ENCODE results near the gene MUC5B.

Gene MUC5B

GRCh38 chr11:1270476-1270875, 47.6 kb downstream of the MUC5B start:
- DNase-seq, result no peak

- no peak for DNase-seq
These were observed 48.1 kb downstream of the MUC5B start for GRCh38 chr11:1271002-1271401.

GRCh38 chr11:1271406-1271805, 48.5 kb downstream of the MUC5B start:
- DNase-seq, result no peak

GRCh38 chr11:1271927-1272326, 49.1 kb downstream of the MUC5B start:
- DNase-seq, result no peak

GRCh38 chr11:1272531-1272930, 49.7 kb downstream of the MUC5B start:
- DNase-seq, result no peak

GRCh38 chr11:1274501-1274900, 51.6 kb downstream of the MUC5B start:
- peak in 1 of 3 experiments; percentile 15 for DNase-seq

GRCh38 chr11:1275021-1275420, 52.2 kb downstream of the MUC5B start:
- no peak for DNase-seq

- no peak for DNase-seq
These were observed 53.4 kb downstream of the MUC5B start for GRCh38 chr11:1276041-1276790.

- DNase-seq, result no peak
These were observed 54.2 kb downstream of the MUC5B start for GRCh38 chr11:1276866-1277615.

- no peak for DNase-seq
These were observed 55.2 kb downstream of the MUC5B start for GRCh38 chr11:1277936-1278512.

- DNase-seq, result no peak
These were observed 56.2 kb downstream of the MUC5B start for GRCh38 chr11:1278766-1279673.

- no peak for DNase-seq
These were observed 56.8 kb downstream of the MUC5B start for GRCh38 chr11:1279674-1280055.

- no peak for DNase-seq
These were observed 57.5 kb downstream of the MUC5B start for GRCh38 chr11:1280116-1281035.

- no peak for DNase-seq
These were observed 58.6 kb downstream of the MUC5B start for GRCh38 chr11:1281326-1281973.

- DNase-seq, result no peak
These were observed 59.1 kb downstream of the MUC5B start for GRCh38 chr11:1281974-1282365.

- DNase-seq, result no peak
These were observed 60.2 kb downstream of the MUC5B start for GRCh38 chr11:1283091-1283511.

- DNase-seq, result no peak
These were observed 61.0 kb downstream of the MUC5B start for GRCh38 chr11:1283906-1284305.

GRCh38 chr11:1285316-1285744, 62.5 kb downstream of the MUC5B start:
- no peak for DNase-seq

- no peak for DNase-seq
These were observed 63.0 kb downstream of the MUC5B start for GRCh38 chr11:1285876-1286275.

GRCh38 chr11:1287928-1288327, 65.1 kb downstream of the MUC5B start:
- DNase-seq, result no peak

All from NCI-H1417 (cell line).